Activated naive CD4-positive, alpha-beta T cell treated with anti-CD3 and anti-CD28 coated beads, Interleukin-2, amount 10 ng/mL, durations not matched to agents 7 days and 5 days (primary cell): ENCODE results near the gene EEIG1.

Source experiments
- CTCF ChIA-PET: fragments of 350-600 bp; sonication (Branson Sonifier 250); formaldehyde crosslinking; loops from one replicate; lab custom pipeline; 2021; ENCODE audit warnings: antibody characterized with exemption; lab: Charles Lee
- DNase-seq: peaks from one replicate; pipeline ENCODE4 v3.0.0-alpha.2; 2020
- H3K27ac Mint-ChIP-seq: one replicate; pipeline ENCODE4 v1.8.0; 2021; ENCODE audit warnings: mild to moderate bottlenecking, moderate library complexity, mixed read lengths
- H3K27me3 Mint-ChIP-seq: one replicate; pipeline ENCODE4 v1.8.0; 2021; ENCODE audit warnings: mild to moderate bottlenecking, mixed read lengths
- H3K36me3 Mint-ChIP-seq: one replicate; pipeline ENCODE4 v1.8.0; 2021; ENCODE audit warnings: mixed read lengths
- H3K4me1 Mint-ChIP-seq: one replicate; pipeline ENCODE4 v1.8.0; 2021; ENCODE audit warnings: mixed read lengths
- H3K4me3 Mint-ChIP-seq: one replicate; pipeline ENCODE4 v1.8.0; 2021; ENCODE audit warnings: mild to moderate bottlenecking, moderate library complexity, mixed read lengths
- H3K9me3 Mint-ChIP-seq: one replicate; pipeline ENCODE4 v1.8.0; 2021; ENCODE audit warnings: mixed read lengths

Gene EEIG1

DNA sequence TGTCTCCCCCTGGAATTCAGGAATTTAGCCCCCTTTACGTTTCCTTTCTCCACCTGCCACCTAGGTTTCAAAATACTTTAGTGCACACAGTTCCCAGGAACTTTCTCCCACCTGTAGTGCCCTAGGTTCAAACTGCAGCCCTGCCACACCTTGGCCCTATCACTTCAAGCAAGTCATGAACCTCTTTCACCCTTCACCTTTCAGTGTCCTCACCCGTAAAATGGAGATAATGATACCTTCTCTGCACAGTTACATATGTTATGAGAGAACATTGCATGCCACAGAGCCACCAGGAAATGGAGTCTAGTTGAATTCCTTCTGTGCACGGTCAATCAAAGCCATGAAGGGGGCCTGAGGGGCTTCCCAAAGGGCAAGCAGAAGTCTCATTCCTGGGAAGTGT lies 9.8 kb upstream of the EEIG1 start:
- H3K9me3 Mint-ChIP-seq: no peaks in the 10 kb centered on the region
- no peaks in the 10 kb centered on the region for H3K27me3 Mint-ChIP-seq
- peaks cover 20% of the 10 kb centered on the region for H3K4me1 Mint-ChIP-seq
- no peak overlapping the region for H3K4me3 Mint-ChIP-seq
- CTCF ChIA-PET: interaction anchor here (1.1 kb wide), 1 partner anchor 48 kb away, joined by 4 read pairs; no protein-coding TSS in a partner anchor
- no peak overlapping the region for H3K27ac Mint-ChIP-seq
- H3K36me3 Mint-ChIP-seq: no peaks in the 10 kb centered on the region
- no peak for DNase-seq

DNA sequence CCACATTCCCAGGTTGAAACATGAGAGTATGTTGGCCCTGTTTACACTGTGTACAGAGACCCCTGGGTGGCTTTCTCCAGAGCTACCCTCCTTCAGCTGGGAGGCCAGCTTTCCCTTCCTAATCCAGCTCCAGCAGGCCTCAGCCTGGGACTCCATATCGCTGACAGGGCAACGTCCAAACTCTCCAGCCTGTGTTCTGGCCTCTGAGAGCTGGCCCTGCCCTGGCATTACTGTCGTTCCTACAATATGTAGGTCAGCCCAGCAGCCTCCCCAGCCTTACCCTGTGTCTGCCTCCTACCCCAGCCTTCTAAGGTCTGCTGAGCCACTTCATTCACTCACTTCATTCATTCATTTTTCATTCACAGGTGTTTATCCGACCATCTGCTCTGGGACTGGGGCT lies 8.3 kb upstream of the EEIG1 start:
- no peaks in the 10 kb centered on the region for H3K36me3 Mint-ChIP-seq
- peaks cover 27% of the 10 kb centered on the region for H3K4me1 Mint-ChIP-seq
- H3K9me3 Mint-ChIP-seq: no peaks in the 10 kb centered on the region
- no peak overlapping the region for H3K27ac Mint-ChIP-seq
- H3K4me3 Mint-ChIP-seq: no peak overlapping the region
- no peak for DNase-seq
- no peaks in the 10 kb centered on the region for H3K27me3 Mint-ChIP-seq
- CTCF ChIA-PET: no interaction called here

DNA sequence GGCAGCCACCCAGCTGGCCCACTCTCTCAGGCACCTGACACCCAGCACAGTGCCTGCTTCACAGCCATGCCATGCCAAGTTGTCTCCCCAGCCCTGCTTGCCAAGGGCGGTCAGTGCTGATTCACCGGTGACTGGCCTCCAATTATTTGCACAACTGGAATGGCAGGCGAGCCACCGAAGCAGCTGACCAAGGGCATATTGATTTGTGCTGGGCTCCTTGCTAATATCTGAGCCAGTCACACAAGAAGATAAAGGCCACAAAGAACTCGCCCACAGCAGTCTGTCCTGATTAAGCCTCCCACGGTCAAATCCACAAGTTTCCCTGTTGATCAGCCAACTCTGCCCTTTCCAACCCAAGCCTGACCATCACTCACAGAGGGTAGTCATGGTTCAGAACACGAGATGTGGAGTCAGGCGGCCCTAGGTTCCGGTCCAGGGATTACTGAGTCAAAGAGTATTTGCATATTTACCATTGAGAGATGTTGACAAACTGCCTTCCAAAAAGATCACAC lies 6.4 kb upstream of the EEIG1 start:
- CTCF ChIA-PET: no interaction called here
- no peaks in the 10 kb centered on the region for H3K9me3 Mint-ChIP-seq
- H3K4me1 Mint-ChIP-seq: peaks cover 45% of the 10 kb centered on the region

DNA sequence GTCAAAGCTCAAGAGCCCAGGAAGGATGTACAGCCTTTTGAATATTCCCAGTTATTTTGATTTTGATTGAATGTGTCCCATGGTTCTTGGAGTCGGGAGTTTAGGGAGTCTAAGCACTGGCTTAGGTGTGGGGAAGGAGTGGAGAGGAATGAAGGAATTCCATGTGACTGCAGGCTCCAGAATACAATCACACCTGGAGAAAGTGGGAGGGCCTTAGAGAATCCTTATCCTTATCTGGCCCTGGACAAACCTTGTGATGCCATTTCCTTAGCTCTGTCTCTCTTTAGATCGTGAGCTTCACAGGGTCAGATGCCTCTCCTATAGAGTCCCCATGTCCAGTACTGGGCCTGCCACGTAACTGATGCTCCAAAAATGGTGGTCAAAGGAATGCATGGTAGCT lies 4.2 kb upstream of the EEIG1 start:
- no peaks in the 10 kb centered on the region for H3K27me3 Mint-ChIP-seq

More for the DNA sequence above, 6.4 kb upstream of the EEIG1 start:
- H3K27me3 Mint-ChIP-seq: no peaks in the 10 kb centered on the region
- DNase-seq: no peak
- H3K36me3 Mint-ChIP-seq: no peaks in the 10 kb centered on the region
- no peak overlapping the region for H3K4me3 Mint-ChIP-seq
- H3K27ac Mint-ChIP-seq: no peak overlapping the region

DNA sequence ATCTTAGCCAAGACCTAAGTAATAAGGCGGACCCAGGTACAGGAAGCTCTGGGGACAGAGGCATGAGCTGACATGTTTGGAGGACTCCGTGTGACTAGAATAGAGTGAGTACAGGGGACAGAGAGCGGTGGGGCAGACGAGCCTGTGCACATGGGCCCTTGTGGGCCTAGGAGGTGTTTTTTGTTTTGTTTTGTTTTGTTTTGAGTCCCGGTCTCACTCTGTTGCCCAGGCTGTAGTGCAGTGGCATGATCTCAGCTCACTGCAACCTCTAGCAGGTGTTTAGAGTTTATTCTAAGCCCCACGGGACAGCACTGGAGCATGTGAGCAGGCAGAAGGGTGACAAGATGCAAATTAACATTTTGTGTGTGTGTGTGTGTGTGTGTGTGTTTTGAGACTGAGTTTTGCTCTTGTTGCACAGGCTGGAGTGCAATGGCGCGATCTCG lies 3.1 kb upstream of the EEIG1 start:
- H3K27me3 Mint-ChIP-seq: no peaks in the 10 kb centered on the region
- CTCF ChIA-PET: interaction anchor here (2.2 to 19.7 kb wide), 2 partner anchors 28 to 41 kb away, joined by 8 to 159 read pairs; no protein-coding TSS in a partner anchor
- H3K4me3 Mint-ChIP-seq: peak overlapping the region; percentile 35
- DNase-seq: no peak
- H3K27ac Mint-ChIP-seq: peak overlapping the region; percentile 87
- H3K4me1 Mint-ChIP-seq: peaks cover 41% of the 10 kb centered on the region
- no peaks in the 10 kb centered on the region for H3K9me3 Mint-ChIP-seq
- peaks cover 12% of the 10 kb centered on the region for H3K36me3 Mint-ChIP-seq

More for the DNA sequence above, 4.2 kb upstream of the EEIG1 start:
- no peak overlapping the region for H3K4me3 Mint-ChIP-seq
- no peaks in the 10 kb centered on the region for H3K9me3 Mint-ChIP-seq
- DNase-seq: no peak
- peaks cover under 1% of the 10 kb centered on the region for H3K36me3 Mint-ChIP-seq
- peaks cover 41% of the 10 kb centered on the region for H3K4me1 Mint-ChIP-seq
- H3K27ac Mint-ChIP-seq: no peak overlapping the region
- CTCF ChIA-PET: interaction anchor here (0.9 to 1.1 kb wide), 3 partner anchors 42 to 133 kb away, joined by 3 to 4 read pairs (median 3); no protein-coding TSS in a partner anchor

DNA sequence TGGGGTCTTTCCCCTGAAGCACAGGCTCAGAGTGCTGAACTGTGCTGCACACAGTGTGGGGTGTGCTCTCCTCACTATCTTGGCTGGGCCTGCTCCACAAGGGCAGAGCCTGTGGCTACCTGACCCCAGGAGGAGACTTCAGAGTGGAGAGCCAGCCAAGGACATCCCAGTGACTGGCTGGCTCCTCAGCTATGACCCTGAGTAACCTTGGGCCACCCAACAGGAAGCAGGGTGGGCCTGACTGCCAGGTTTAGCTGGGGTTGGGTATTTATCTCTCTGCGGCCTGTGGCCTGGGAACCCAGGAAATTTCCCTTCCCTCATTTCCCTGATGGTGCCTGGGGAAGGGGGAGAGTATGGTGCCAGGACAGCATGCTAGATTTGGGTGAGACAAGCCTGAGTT lies 2.1 kb upstream of the EEIG1 start:
- Mint-ChIP-seq H3K4me3 (peak overlapping the region; percentile 42), H3K27me3 (no peaks in the 10 kb centered on the region), H3K27ac (peak overlapping the region; percentile 87), H3K36me3 (peaks cover 19% of the 10 kb centered on the region), H3K9me3 (no peaks in the 10 kb centered on the region), H3K4me1 (peaks cover 41% of the 10 kb centered on the region)
- no peak for DNase-seq
- CTCF ChIA-PET: interaction anchor here (2.2 to 19.7 kb wide), 2 partner anchors 27 to 40 kb away, joined by 8 to 159 read pairs; no protein-coding TSS in a partner anchor

DNA sequence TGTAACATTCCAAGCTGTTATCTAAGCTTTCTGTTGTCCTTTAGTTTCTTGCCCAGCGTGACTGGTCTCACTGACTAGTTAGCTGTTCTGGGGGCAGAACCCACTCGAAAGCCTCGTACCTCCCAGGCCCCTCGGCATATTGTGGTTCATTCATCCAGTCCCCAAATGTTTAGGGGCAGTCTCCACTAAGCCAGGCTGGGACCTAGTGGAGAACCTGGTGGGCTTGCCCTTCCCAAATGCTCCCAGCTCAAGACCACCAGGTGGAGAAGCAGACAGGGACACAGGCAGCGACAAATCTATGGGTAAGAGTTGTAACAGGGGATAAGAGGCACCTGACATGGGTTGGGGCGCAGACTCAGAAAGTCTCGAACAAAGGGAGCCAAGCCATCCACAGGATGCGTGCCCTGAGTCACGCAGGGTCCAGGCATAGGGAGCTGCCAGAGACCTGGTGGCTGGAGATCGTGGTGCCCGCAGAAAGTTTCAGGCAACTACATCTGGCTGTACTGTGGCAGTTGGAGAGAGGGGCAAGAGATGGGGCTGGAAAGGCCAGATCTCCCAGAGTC lies 851 bp upstream of the EEIG1 start:
- H3K36me3 Mint-ChIP-seq: peaks cover 32% of the 10 kb centered on the region
- H3K27ac Mint-ChIP-seq: peak overlapping the region; percentile 97
- peaks cover 41% of the 10 kb centered on the region for H3K4me1 Mint-ChIP-seq
- no peaks in the 10 kb centered on the region for H3K9me3 Mint-ChIP-seq
- peak overlapping the region; percentile 94 for H3K4me3 Mint-ChIP-seq
- peak; percentile 73 for DNase-seq
- CTCF ChIA-PET: interaction anchor here (0.9 to 19.7 kb wide), 7 partner anchors 9 to 52 kb away, joined by 3 to 159 read pairs (median 5); no protein-coding TSS in a partner anchor
- no peaks in the 10 kb centered on the region for H3K27me3 Mint-ChIP-seq

DNA sequence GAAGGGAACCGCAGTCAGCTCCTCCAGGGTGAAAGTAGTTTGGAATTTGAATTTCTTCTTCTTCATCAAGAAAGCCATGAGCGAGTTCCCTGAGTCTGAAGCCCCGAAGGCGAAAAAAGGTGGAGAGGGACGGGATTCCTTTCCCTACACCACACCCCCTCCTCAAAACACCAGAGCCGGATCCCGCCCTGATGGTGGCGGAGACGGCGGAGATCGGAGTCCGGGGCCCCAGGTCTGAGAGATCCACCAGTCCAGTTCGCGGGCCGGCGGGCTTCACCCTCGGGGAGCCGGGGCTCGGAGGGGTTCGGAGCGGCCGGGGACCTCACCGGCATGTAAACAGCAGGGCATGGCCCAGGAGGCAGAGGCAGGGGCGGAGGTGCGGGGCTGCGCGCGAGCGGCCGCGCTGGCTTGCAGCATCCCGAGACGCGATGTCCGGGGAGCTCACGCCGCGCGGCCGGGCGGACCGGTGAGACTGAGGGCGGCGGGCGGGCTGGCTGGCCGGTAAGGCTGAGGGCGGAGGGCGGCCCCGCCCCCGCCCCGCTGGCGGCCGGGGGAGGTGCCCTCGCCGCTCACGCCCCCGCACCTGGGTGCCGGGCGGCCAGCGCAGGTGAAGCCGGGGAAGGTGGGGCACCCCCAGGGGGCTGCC lies 606 bp downstream of the EEIG1 start:
- Mint-ChIP-seq H3K36me3 (peaks cover 47% of the 10 kb centered on the region), H3K4me3 (peak overlapping the region; percentile 82), H3K9me3 (no peaks in the 10 kb centered on the region), H3K27me3 (no peaks in the 10 kb centered on the region), H3K27ac (peak overlapping the region; percentile 91), H3K4me1 (peaks cover 53% of the 10 kb centered on the region)
- peak; percentile 65 for DNase-seq
- CTCF ChIA-PET: interaction anchor here (0.6 to 19.7 kb wide), 6 partner anchors 25 to 53 kb away, joined by 3 to 159 read pairs (median 4); no protein-coding TSS in a partner anchor

DNA sequence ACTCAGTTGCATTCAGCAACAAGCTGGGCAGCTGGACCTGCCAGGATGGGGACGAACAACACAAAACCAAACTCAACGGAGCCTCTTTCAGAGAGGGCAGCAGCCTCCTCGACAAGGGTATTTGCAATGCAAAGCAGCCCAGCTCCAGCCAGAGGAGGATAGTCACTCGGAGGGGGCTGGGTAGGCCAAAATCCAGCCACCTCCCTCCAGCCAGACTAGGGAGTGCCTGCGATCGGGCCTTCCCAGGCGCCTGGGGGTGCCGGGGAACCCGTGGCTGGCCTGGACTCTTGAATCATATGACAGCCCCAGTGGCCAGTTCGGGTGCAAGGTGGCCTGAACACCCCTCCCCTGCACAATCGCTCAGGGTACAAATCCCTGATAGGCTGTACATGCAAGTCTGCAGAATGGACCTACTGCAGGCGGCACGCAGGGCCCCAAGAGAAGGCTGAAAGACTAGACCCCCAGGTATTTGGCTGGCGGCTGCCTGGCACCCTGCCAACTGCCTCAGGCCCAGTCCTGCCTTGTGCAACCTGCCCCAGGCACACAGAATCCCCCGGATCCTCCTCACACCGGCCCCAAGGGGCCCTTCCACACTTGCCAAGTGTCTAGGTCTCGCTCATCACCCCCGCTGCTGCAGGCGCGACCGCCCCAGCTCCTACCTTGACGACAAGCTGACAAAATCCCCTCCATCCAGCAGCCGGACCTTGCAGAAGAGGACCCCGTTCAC lies 1.3 kb downstream of the EEIG1 start:
- Mint-ChIP-seq H3K27ac (peak overlapping the region; percentile 91), H3K4me3 (peak overlapping the region; percentile 82), H3K27me3 (no peaks in the 10 kb centered on the region), H3K4me1 (peaks cover 51% of the 10 kb centered on the region), H3K36me3 (peaks cover 53% of the 10 kb centered on the region), H3K9me3 (no peaks in the 10 kb centered on the region)
- CTCF ChIA-PET: interaction anchor here (0.7 to 19.7 kb wide), 10 partner anchors 9 to 138 kb away, joined by 3 to 159 read pairs (median 4); no protein-coding TSS in a partner anchor
- DNase-seq: peak; percentile 56

DNA sequence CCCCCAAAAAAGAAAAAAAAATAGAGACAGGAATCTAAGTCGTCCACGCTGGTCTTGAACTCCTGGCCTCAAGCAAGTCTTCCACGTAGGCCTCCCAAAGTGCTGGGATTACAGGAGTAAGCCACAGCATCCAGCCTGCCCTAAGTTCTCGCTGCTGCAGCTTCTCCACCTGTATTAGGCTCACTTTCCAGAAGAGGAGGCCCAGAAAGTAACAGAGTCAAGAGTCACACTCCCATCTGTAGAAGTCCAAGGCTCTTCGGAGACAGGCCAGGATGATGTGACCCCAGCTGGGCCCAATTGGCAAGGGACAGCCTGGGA lies 1.8 kb downstream of the EEIG1 start:
- DNase-seq: no peak
- Mint-ChIP-seq H3K27me3 (no peaks in the 10 kb centered on the region), H3K4me1 (peaks cover 54% of the 10 kb centered on the region), H3K27ac (peak overlapping the region; percentile 91), H3K36me3 (peaks cover 59% of the 10 kb centered on the region), H3K4me3 (peak overlapping the region; percentile 82), H3K9me3 (no peaks in the 10 kb centered on the region)
- CTCF ChIA-PET: interaction anchor here (0.7 to 19.7 kb wide), 9 partner anchors 9 to 139 kb away, joined by 3 to 159 read pairs (median 4); no protein-coding TSS in a partner anchor

DNA sequence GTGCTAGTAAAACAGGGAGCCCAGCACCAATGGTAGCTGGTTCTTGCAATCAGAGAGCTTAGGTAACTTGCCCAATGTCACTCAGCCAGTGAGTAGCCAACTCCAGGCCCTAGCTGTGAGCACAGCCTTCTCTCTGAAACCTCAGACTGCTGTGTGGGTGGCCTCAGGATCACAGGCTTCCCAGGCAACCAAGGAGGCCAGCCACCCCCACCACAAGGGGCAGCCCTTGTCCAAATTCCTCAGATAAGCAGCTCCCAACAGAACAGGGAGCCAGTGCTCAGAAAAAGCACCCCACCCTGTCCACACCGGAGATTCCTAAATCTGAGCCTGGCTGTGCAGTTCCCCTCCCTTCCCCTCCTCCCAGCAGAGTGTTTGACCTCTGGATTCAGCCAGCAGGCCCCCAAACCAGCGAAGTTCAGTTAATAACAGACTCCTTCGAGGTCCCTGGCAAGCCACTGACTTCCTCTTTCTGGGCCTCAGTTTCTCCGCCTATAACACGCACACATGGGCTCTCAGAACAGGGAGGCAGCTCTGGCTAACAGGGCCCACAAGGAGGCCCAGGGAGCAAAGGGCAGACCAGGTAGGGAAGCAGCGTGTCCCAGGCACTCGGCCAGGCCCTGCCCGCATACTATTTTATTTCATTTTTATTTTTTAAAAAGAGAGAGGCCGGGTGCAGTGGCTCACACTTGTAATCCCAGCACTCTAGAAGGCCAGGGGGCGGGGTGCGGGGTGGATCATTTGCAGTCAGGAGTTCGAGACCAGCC lies 2.7 kb downstream of the EEIG1 start:
- peak overlapping the region; percentile 90 for H3K27ac Mint-ChIP-seq
- peak overlapping the region; percentile 82 for H3K4me3 Mint-ChIP-seq
- no peaks in the 10 kb centered on the region for H3K27me3 Mint-ChIP-seq
- H3K36me3 Mint-ChIP-seq: peaks cover 66% of the 10 kb centered on the region
- peaks cover 50% of the 10 kb centered on the region for H3K4me1 Mint-ChIP-seq
- CTCF ChIA-PET: interaction anchor here (0.7 to 19.7 kb wide), 7 partner anchors 8 to 140 kb away, joined by 3 to 159 read pairs (median 4); no protein-coding TSS in a partner anchor
- H3K9me3 Mint-ChIP-seq: no peaks in the 10 kb centered on the region
- DNase-seq: no peak

DNA sequence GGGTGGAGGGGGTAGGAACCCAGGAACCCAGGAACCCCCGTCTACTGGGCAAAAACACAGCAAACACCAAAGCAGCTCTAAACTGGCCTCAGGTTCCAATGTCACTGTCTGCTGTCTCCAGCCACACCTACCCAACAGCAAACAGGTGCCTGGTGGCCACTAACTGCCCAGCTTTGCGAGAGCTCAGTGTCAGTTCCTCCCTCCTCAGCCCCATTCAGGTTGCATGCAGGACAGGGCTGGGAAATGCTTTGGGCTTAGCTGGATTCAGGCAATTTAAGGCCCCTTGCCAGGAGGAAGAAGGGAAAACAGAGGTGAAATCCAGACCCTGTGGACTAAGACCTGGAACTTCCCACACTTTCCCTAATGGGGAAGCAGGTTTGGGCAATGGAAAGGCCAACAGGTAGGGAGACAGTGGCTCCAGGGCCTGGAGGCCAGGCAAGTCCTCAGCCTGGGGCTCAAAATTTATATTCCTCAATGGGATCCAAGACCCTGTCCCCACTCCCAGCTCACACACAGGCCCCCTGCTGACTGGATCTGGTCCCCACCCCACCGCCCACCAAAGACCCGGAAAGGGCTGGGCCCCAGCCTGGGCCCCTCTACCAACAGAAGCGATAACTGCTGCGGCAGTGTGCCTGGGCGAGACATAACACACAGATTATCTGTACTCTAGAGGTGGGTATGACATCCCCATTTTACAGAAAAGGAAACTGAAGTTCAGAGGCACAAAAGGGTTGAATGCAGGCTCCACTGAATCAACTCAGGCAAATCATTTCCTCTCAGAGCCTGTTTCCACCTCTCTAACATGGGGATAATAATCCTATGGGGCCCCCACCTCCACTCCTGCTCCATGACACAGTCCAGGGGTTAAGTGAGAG lies 3.5 kb downstream of the EEIG1 start:
- Mint-ChIP-seq H3K9me3 (no peaks in the 10 kb centered on the region), H3K27me3 (no peaks in the 10 kb centered on the region), H3K36me3 (peaks cover 71% of the 10 kb centered on the region), H3K4me1 (peaks cover 50% of the 10 kb centered on the region), H3K4me3 (peak overlapping the region; percentile 82), H3K27ac (peak overlapping the region; percentile 90)
- DNase-seq: peak; percentile 55
- CTCF ChIA-PET: interaction anchor here (0.7 to 19.7 kb wide), 4 partner anchors 22 to 56 kb away, joined by 4 to 159 read pairs (median 60); no protein-coding TSS in a partner anchor
